Thoracic aorta endothelial cell (primary cell): ENCODE measurements around the gene CEACAM5. TPM values are rescaled to one million over a fixed set of nuclear protein-coding genes. Genes with fewer than 3 reads are reported as not detected.

Source experiments
- total RNA-seq: library from RNA; depleted of rRNA; stranded (reverse); fragments of >200 nt; gene quantifications from 2 replicates; pipeline ENCODE4 v1.2.3, GENCODE V29; 2012

CEACAM5 gene
- not detected in 2 replicates for total RNA-seq

DNA sequence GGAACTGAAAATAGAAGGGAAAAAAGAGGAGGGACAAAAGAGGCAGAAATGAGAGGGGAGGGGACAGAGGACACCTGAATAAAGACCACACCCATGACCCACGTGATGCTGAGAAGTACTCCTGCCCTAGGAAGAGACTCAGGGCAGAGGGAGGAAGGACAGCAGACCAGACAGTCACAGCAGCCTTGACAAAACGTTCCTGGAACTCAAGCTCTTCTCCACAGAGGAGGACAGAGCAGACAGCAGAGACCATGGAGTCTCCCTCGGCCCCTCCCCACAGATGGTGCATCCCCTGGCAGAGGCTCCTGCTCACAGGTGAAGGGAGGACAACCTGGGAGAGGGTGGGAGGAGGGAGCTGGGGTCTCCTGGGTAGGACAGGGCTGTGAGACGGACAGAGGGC, at the start of gene CEACAM5:
Gene CEACAM5, plus strand, starts transcription at position 146 of the 400 bp plus-strand sequence. Its CDS starts 106 bp downstream, at position 252.

GRCh38 chr19:41688098-41688497, 20.3 kb upstream of the CEACAM5 start, which contains the start of gene CEACAM7:
CEACAM7 (minus strand) TSS chr19:41688270; CDS start chr19:41688165, 105 bp downstream.

DNA sequence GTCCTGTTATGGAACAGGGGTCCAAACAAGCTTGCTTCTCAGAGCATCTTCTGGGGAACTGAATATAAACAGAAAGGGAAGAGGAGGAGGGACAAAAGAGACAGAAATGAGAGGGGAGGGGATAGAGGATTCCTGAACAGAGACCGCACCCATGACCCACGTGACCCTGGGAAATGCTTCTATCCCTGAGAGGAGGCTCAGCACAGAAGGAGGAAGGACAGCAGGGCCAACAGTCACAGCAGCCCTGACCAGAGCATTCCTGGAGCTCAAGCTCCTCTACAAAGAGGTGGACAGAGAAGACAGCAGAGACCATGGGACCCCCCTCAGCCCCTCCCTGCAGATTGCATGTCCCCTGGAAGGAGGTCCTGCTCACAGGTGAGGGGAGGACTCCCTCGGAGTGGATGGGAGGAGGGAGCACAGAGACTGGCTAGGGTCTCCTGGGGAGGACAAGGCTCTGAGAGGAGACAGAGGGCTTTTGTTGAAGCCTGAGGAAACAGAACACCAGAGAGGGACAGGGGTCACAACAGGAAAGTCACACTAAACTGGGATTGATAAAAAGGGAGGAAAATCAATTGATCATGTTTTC, 47.0 kb downstream of the CEACAM5 start, which contains the start of gene CEACAM6:
Gene CEACAM6, plus strand, starts transcription at position 203 of the 586 bp plus-strand sequence. Its CDS starts 109 bp downstream, at position 312.

Other genes starting within 250 kb of the CEACAM5 start
- gene CEACAM21, start 132.5 kb upstream of the CEACAM5 start, total RNA-seq: 0.27 and 0.93 TPM in 2 replicates
- gene CEACAM4, start 81.6 kb upstream of the CEACAM5 start, total RNA-seq: not detected in 2 replicates
- not detected in 2 replicates for gene CEACAM7, start 20.4 kb upstream of the CEACAM5 start, total RNA-seq
- gene CEACAM6, start 46.9 kb downstream of the CEACAM5 start, total RNA-seq: not detected in 2 replicates
- not detected in 2 replicates for gene CEACAM3, start 88.0 kb downstream of the CEACAM5 start, total RNA-seq
- not detected in 2 replicates for gene LYPD4, start 136.1 kb downstream of the CEACAM5 start, total RNA-seq
- gene DMRTC2, start 136.4 kb downstream of the CEACAM5 start, total RNA-seq: not detected in 2 replicates
- gene RPS19, start 151.6 kb downstream of the CEACAM5 start, total RNA-seq: 922 and 1,155 TPM in 2 replicates
- 0.13 TPM in 1 of 2 replicates, not detected in the other for gene CD79A, start 168.7 kb downstream of the CEACAM5 start, total RNA-seq
- 51.7 and 62.0 TPM in 2 replicates for gene ARHGEF1, start 174.6 kb downstream of the CEACAM5 start, total RNA-seq
- gene ERFL, start 219.8 kb downstream of the CEACAM5 start, total RNA-seq: not detected in 2 replicates